ENCODE data around the gene SSC5D. TPM values are rescaled to one million over a fixed set of nuclear protein-coding genes. Genes with fewer than 3 reads are reported as not detected.
A peak's percentile ranks its signal among the peaks of the same experiment; 100 is the strongest.

SSC5D gene
- total and polyA plus RNA-seq, 9 of the 15 experiments (the other 6 are each of a cell fraction or from before 2014, with no cell fraction given), result 0.04 to 0.71 (median 0.14) TPM; not detected in 2

DNA sequence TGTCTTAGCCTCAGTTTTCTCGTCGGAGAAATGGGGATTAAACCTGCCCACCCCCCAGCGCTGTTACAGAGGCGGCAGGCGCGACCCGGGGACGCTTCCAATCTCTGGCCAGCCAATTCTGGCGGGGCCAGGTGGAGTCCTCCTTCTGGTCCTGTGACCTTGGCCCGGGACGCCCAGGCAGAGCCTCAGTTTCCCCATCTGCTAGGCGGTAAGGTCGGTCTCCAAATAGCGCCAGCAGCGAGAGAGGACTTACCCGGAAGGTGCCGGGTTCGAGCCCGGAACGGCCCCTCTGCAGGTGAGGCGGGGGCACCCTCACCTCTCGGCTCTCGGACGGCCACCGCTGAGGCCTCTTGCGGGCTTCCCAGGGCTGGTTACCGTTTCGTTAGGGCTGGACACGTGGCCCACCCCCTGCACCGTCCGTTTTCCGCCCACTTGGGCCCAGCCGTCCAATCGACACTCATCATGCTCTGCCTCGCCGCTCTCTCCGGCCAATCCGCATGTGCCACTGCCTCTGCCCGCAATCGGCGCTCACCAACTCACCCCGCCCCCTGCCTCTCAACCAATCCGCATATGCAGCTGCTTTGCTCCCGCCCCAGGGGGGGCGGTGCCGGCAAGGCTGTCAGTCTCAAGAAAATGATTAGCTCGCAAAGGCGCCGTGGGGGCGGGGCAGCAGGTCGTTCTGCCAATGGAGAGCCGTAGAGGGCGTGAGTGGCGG is 26.8 kb upstream of the SSC5D start, which contains the start of gene ISOC2 (continued):
- no peak for TF ChIP-seq GMEB1 (CRISPR knock-in tag; IDR thresholded peaks at IDR 0.05)
- no peak for TF ChIP-seq SMC3 (conservative IDR thresholded peaks at IDR 0.05; ENCODE audit: insufficient read depth, low read depth, low read length)
- peak; percentile 97 for TF ChIP-seq ASH1L (IDR thresholded peaks at IDR 0.05; ENCODE audit: borderline replicate concordance, low read depth, partially characterized antibody)
- no peak for TF ChIP-seq PTTG1 (tag; IDR thresholded peaks at IDR 0.05; ENCODE audit: low read depth)
- peak; percentile 72; the same call in 1 of the 2 replicates for TF ChIP-seq GABPB1 (CRISPR knock-in tag; IDR thresholded peaks at IDR 0.05)
- peak; percentile 29 to 32; a peak in 2 of 4 replicates for TF ChIP-seq MAZ (CRISPR knock-in tag; conservative IDR thresholded peaks at IDR 0.05 in 1 of 2, IDR thresholded peaks at IDR 0.05 in 1 of 2)
- no peak for TF ChIP-seq TGIF2 (CRISPR knock-in tag; IDR thresholded peaks at IDR 0.05)
- peak; percentile 77 for TF ChIP-seq NCOA4 (IDR thresholded peaks at IDR 0.05; ENCODE audit: partially characterized antibody)
- peak; percentile 79 for TF ChIP-seq PHF20 (IDR thresholded peaks at IDR 0.05; ENCODE audit: partially characterized antibody)
- TF ChIP-seq CBX3 (IDR thresholded peaks at IDR 0.05; ENCODE audit: borderline replicate concordance in 1 of 2, low read length in 2 of 2), result peak in 1 of 2 experiments; percentile 78; a peak in 2 of 3 replicates
- no peak for TF ChIP-seq NFE2L1 (tag; IDR thresholded peaks at IDR 0.05; ENCODE audit: borderline replicate concordance, low read depth)
- peak; percentile 67 for TF ChIP-seq CEBPB (tag; IDR thresholded peaks at IDR 0.05)
- TF ChIP-seq, protein P1, sequence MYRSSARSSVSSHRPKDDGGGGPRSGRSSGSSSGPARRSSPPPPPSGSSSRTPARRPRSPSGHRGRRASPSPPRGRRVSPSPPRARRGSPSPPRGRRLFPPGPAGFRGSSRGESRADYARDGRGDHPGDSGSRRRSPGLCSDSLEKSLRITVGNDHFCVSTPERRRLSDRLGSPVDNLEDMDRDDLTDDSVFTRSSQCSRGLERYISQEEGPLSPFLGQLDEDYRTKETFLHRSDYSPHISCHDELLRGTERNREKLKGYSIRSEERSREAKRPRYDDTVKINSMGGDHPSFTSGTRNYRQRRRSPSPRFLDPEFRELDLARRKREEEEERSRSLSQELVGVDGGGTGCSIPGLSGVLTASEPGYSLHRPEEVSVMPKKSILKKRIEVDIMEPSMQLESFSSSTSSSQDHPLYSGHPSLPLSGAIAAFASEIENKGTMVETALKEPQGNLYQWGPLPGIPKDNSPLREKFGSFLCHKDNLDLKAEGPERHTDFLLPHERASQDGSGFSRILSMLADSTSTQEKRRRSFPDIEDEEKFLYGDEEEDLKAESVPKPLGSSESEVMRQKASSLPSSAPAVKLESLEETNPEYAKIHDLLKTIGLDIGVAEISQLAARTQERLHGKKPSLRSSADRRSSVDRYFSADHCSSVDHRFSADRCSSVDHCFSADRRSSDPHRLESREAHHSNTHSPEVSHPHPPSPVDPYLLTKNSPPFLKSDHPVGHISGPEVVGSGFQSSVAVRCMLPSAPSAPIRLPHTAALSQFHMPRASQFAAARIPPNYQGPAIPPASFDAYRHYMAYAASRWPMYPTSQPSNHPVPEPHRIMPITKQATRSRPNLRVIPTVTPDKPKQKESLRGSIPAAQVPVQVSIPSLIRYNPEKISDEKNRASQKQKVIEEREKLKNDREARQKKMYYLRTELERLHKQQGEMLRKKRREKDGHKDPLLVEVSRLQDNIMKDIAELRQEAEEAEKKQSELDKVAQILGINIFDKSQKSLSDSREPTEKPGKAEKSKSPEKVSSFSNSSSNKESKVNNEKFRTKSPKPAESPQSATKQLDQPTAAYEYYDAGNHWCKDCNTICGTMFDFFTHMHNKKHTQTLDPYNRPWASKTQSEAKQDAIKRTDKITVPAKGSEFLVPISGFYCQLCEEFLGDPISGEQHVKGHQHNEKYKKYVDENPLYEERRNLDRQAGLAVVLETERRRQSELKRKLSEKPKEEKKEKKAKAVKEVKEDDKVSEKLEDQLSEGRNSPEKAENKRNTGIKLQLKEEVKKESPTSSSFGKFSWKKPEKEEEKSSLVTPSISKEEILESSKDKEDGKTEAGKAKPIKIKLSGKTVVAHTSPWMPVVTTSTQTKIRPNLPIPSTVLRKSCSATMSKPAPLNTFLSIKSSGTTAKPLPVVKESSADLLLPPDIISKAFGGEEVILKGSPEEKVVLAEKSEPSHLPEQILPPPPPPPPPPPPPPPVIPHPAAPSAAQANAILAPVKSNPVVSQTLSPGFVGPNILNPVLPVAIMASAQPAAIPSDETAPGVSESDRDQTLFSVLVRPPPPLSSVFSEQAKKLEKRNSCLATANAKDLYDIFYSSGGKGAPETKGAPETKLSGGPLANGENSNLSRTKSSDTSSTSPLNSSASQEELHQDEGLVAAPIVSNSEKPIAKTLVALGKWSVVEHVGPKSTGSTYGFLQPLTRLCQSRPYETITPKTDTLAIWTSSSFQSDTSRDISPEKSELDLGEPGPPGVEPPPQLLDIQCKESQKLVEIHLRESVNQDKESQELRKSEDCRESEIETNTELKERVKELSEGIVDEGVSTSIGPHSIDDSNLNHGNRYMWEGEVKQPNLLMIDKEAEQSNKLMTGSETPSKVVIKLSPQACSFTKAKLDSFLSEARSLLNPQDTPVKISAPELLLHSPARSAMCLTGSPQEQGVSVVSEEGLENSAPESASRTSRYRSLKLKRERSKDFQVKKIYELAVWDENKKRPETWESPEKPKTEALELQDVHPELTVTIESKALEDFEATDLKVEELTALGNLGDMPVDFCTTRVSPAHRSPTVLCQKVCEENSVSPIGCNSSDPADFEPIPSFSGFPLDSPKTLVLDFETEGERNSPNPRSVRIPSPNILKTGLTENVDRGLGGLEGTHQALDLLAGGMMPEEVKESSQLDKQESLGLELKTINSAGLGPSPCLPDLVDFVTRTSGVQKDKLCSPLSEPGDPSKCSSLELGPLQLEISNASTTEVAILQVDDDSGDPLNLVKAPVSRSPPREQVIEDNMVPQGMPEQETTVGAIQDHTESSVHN (IDR thresholded peaks at IDR 0.05; ENCODE audit: borderline replicate concordance in 1 of 2, low read depth in 1 of 2), result no peak
